PC-3 (cell line): ENCODE data around the gene AGBL3. TPM values are rescaled to one million over a fixed set of nuclear protein-coding genes. Genes with fewer than 3 reads are reported as not detected.

ENCODE experiments used
- ATAC-seq: fragments of 200-7000 bp; cut with Tn5 transposase; 2 replicates; pipeline ENCODE4 v1.9.1; 2020; ENCODE audit warnings: mild to moderate bottlenecking, moderate library complexity
- BruUV-seq: library from RNA; stranded (reverse); fragments of 400-500 nt; replicated peaks from 2 replicates; lab custom pipeline; 2021; lab: Mats Ljungman, UMichigan
- CTCF ChIA-PET: fragments of 300-600 bp; sonication (Branson Sonifier 250); formaldehyde crosslinking; loops from one replicate; lab custom pipeline; 2022; ENCODE audit warnings: antibody characterized with exemption; lab: Charles Lee
- POLR2A ChIA-PET: fragments of 300-600 bp; sonication (Branson Sonifier 250); formaldehyde crosslinking; loops from one replicate; lab custom pipeline; 2022; ENCODE audit warnings: antibody characterized with exemption; ENCODE audit not compliant: unreplicated experiment; lab: Charles Lee
- DNase-seq: peaks from one replicate; pipeline ENCODE4 v3.0.0-alpha.2; 2015
- H2AFZ ChIP-seq: fragments of 300-600 bp; sonication (generic); 2 replicates; pipeline ENCODE4 v1.6.0; 2016; ENCODE audit warnings: antibody characterized with exemption, low read length
- H3F3A ChIP-seq: fragments of 300-600 bp; sonication (generic); one replicate; pipeline ENCODE4 v1.6.0; 2017; ENCODE audit warnings: antibody characterized with exemption, low read length, control low read depth, mild to moderate bottlenecking; ENCODE audit not compliant: unreplicated experiment
- H3K27ac ChIP-seq: fragments of 300-600 bp; sonication (generic); 2 replicates; pipeline ENCODE4 v1.5.1; 2016; ENCODE audit warnings: mild to moderate bottlenecking, low read length
- H3K27me3 ChIP-seq: fragments of 300-600 bp; sonication (generic); 2 replicates; pipeline ENCODE4 v1.6.1; 2016; ENCODE audit warnings: low read length, mixed read lengths
- H3K36me3 ChIP-seq: fragments of 300-600 bp; sonication (generic); 2 replicates; pipeline ENCODE4 v1.6.1; 2016; ENCODE audit warnings: low read depth, mixed run types, low read length, mixed read lengths
- H3K4me1 ChIP-seq: fragments of 300-600 bp; sonication (generic); 2 replicates; pipeline ENCODE4 v1.5.1; 2016; ENCODE audit warnings: low read length; ENCODE audit not compliant: insufficient read depth
- H3K4me2 ChIP-seq: fragments of 300-600 bp; sonication (generic); 2 replicates; pipeline ENCODE4 v1.6.0; 2016; ENCODE audit warnings: low read length
- H3K4me3 ChIP-seq: fragments of 300-600 bp; sonication (generic); 2 replicates; pipeline ENCODE4 v1.5.1; 2016; ENCODE audit warnings: mild to moderate bottlenecking, low read length, mixed read lengths
- H3K79me2 ChIP-seq: fragments of 300-600 bp; sonication (generic); 2 replicates; pipeline ENCODE4 v1.6.1; 2017; ENCODE audit warnings: low read length, mixed read lengths
- H3K9ac ChIP-seq: fragments of 300-600 bp; sonication (generic); 2 replicates; pipeline ENCODE4 v1.6.0; 2016; ENCODE audit warnings: mild to moderate bottlenecking, low read length
- H3K9me2 ChIP-seq: fragments of 300-600 bp; sonication (generic); replicated peaks from 2 replicates; pipeline ENCODE4 v1.6.1; 2016; ENCODE audit warnings: mixed run types, low read length, mixed read lengths
- H3K9me3 ChIP-seq: fragments of 300-600 bp; sonication (generic); 2 replicates; pipeline ENCODE4 v1.6.1; 2016; ENCODE audit warnings: low read length, mixed read lengths
- H4K20me1 ChIP-seq: fragments of 300-600 bp; sonication (generic); 2 replicates; pipeline ENCODE4 v1.6.1; 2016; ENCODE audit warnings: low read length, mixed read lengths
- EZH2 ChIP-seq: fragments of 300-600 bp; sonication (generic); IDR thresholded peaks from one replicate; pipeline ENCODE4 v1.6.1; 2017; ENCODE audit warnings: antibody characterized with exemption, mild to moderate bottlenecking, low read length; ENCODE audit not compliant: unreplicated experiment
- EZH2phosphoT487 ChIP-seq: fragments of 300-600 bp; sonication (generic); IDR thresholded peaks from 2 replicates; pipeline ENCODE4 v1.6.1; 2018; ENCODE audit warnings: mild to moderate bottlenecking, antibody characterized with exemption, low read length, borderline replicate concordance
- intact Hi-C: fragments of 100-400 bp; cut with micrococcal nuclease; formaldehyde crosslinking; loops from 2 replicates; pipeline ENCODE4 v1.9.0; 2023
- total RNA-seq: library from RNA; depleted of rRNA; stranded (reverse); fragments of >200 nt; gene quantifications from 2 replicates; pipeline ENCODE4 v1.2.3, GENCODE V29; 2014
- TF ChIP-seq, protein P1 (sequence below): fragments of 300-600 bp; sonication (generic); conservative IDR thresholded peaks from 2 replicates; pipeline ENCODE4 v1.5.1; 2017; ENCODE audit warnings: antibody characterized with exemption, low read depth, mild to moderate bottlenecking, low read length

AGBL3 gene
- total RNA-seq, 1 experiment from 2014 or later, result 2.5 TPM

DNA sequence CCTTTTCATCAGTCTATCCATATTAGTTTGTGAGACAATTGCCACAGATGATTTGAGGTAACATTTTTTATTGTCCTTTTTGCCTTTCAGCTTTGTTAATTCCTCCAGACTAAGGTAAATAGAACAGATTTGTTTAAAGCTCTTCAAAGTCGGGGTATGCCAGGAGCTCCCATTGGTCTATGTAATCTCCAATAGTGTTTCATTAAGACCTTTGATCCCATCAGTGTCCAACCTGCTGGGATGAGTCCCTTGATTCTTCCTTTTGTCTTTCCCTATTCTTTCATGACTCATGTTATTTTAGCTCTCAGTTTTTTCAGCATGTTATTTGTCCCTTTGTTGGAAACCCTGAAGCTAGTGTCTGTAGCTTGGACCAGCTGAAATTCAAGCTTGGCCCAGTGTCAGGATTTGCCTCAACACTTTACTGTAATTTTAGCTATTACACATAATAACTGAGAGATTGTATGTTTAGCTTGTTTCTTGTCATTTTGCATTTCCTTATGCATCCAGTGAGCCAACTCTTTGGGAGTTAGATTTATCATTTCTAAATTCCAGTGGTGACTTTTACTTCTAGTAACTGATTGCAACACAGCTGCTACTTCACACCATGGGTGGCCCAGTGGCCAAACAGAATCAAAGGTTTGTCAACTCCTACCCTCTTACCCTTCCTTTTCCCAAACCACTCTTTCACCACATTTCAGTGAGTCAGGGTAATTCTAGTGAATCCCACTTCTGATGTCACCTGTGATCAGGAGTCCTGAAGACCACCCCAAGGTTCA is 15.3 kb downstream of the AGBL3 start:
- Histone ChIP-seq H3K9me2 (no peaks in the 10 kb centered on the region), H3K27me3 (no peaks in the 10 kb centered on the region), H3F3A (no peaks in the 10 kb centered on the region), H3K4me2 (no peak overlapping the region), H3K9me3 (no peaks in the 10 kb centered on the region), H4K20me1 (no peaks in the 10 kb centered on the region), H3K79me2 (no peaks in the 10 kb centered on the region), H3K4me1 (no peaks in the 10 kb centered on the region), H3K27ac (no peak overlapping the region), H3K4me3 (no peak overlapping the region), H3K36me3 (no peaks in the 10 kb centered on the region), H3K9ac (no peak overlapping the region), H2AFZ (no peak overlapping the region)
- TF ChIP-seq EZH2phosphoT487, result no peak
- TF ChIP-seq, protein P1, sequence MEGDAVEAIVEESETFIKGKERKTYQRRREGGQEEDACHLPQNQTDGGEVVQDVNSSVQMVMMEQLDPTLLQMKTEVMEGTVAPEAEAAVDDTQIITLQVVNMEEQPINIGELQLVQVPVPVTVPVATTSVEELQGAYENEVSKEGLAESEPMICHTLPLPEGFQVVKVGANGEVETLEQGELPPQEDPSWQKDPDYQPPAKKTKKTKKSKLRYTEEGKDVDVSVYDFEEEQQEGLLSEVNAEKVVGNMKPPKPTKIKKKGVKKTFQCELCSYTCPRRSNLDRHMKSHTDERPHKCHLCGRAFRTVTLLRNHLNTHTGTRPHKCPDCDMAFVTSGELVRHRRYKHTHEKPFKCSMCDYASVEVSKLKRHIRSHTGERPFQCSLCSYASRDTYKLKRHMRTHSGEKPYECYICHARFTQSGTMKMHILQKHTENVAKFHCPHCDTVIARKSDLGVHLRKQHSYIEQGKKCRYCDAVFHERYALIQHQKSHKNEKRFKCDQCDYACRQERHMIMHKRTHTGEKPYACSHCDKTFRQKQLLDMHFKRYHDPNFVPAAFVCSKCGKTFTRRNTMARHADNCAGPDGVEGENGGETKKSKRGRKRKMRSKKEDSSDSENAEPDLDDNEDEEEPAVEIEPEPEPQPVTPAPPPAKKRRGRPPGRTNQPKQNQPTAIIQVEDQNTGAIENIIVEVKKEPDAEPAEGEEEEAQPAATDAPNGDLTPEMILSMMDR, result no peak
- TF ChIP-seq EZH2, result no peak
- intact Hi-C loops, result no loop called here
- DNase-seq (no peak), ATAC-seq (no peak)
- BruUV-seq, result no TSS peak
- ChIA-PET CTCF (no interaction called here), POLR2A (no interaction called here)

DNA sequence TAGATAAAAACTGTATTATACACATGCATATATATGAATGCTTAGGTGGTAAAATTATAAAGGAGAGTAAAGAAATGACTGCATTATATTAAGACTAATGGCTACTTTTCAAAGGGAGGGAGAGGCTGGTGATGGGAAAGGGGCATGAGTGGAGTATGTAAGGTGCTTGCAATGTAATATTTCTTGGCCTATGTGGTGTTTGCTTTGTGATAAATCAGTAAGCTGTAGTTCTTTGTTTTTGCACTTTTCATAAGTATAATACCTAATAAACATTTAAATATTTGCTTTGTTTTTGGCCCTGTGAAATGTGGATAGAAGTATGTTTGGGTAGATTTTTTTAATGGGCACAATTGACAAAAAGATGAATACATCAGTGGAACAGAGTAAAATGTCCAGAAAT is 25.9 kb downstream of the AGBL3 start:
- DNase-seq (no peak), ATAC-seq (peak; percentile 63)
- Histone ChIP-seq H2AFZ (no peak overlapping the region), H3K27me3 (no peaks in the 10 kb centered on the region), H3K9me2 (no peaks in the 10 kb centered on the region), H4K20me1 (no peaks in the 10 kb centered on the region), H3K9me3 (no peaks in the 10 kb centered on the region), H3F3A (no peaks in the 10 kb centered on the region), H3K27ac (no peak overlapping the region), H3K36me3 (no peaks in the 10 kb centered on the region), H3K9ac (no peak overlapping the region), H3K4me1 (no peaks in the 10 kb centered on the region), H3K4me3 (no peak overlapping the region), H3K79me2 (no peaks in the 10 kb centered on the region), H3K4me2 (no peak overlapping the region)
- TF ChIP-seq, protein P1, result no peak
- TF ChIP-seq EZH2 (no peak), EZH2phosphoT487 (no peak)
- intact Hi-C loops, result no loop called here
- POLR2A ChIA-PET, result no interaction called here
- BruUV-seq, result no TSS peak
- CTCF ChIA-PET, result interaction anchor here (1.4 kb wide), 1 partner anchor 25 kb away, joined by 4 read pairs; no protein-coding TSS in a partner anchor

DNA sequence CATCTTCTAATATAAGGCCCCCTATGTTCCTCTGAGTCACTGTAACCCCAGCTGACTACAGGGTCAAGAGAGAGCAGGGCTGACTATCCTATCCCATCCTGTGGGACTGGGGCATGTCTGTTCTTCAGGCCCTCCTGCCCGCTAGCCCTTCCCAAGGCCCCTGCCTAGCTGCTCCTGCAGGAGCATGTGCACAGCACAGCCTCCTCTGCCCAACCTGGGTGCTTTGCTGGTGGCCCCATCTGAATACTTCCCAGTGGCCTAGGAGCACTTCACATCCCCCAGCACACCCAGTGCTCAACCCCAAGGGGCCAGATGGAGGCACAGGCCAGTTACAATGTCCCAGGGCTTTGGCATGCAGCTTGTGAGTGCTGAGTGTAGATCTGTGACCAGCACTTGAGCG is 37.3 kb downstream of the AGBL3 start:
- Histone ChIP-seq H3K79me2 (no peaks in the 10 kb centered on the region), H3K9ac (no peak overlapping the region), H3K4me2 (no peak overlapping the region), H3K4me3 (no peak overlapping the region), H2AFZ (no peak overlapping the region), H3K9me2 (no peaks in the 10 kb centered on the region), H4K20me1 (no peaks in the 10 kb centered on the region), H3K27me3 (no peaks in the 10 kb centered on the region), H3K27ac (no peak overlapping the region), H3F3A (no peaks in the 10 kb centered on the region), H3K4me1 (no peaks in the 10 kb centered on the region), H3K36me3 (no peaks in the 10 kb centered on the region), H3K9me3 (0 out of 2 replicates have a peak, but pooled peaks cover 5% of the 10 kb centered on the region)
- TF ChIP-seq EZH2, result no peak
- CTCF ChIA-PET, result no interaction called here
- no peak for ATAC-seq
- intact Hi-C loops, result no loop called here
- no TSS peak for BruUV-seq
- POLR2A ChIA-PET, result no interaction called here
- DNase-seq, result no peak
